ENCODE results near the gene SMAD3.

DNA sequence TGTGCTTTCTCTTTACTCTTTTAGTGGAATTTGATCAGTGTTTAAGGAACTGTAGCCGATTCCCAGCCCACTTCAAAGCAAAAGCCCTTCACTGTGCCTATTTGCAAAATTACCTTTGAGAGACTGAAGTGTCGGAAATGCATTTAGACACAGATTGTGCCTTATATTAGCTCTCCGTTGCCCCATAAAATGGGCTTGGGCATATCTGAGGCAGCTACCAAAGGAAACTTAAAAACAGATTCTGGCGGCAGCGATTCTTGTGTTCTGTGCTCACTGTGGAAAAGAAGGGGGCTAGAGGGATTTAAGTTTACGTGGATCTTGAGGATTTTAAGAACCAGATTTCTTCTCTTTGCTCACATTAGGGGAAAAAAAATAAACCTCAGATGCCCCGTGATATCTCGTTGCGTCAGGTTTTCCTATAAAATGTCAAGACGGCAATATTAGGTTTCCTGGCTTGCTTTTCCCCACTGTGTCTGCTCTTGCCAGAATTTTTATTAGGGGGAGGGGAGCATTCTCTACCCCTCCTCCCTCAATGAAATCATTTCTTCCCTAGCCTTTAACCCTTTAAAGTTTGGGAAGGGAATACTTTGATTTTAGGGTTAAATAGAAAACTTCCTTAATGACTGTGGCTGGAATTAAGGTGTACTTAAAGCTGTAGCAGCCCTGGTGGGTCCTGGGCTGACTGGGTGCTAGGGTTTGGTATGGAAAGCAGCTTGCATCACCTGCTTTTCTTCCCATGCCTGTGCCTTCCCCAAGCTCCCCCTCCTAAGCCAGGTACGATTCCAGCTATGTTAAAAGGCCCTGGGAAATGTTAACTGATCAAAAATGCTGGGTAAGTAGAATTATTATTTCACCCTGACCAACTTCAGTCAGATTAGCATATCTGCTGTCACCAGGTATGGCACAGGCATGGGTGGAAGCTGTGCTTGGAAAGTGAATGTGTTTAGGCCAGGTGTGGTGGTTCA is 73.8 kb downstream of the SMAD3 start:
- no peak for TF ChIP-seq EZH2 (IDR thresholded peaks at IDR 0.05; ENCODE audit: borderline replicate concordance, low read depth, low read length, severe bottlenecking)
- TF ChIP-seq, protein P1, sequence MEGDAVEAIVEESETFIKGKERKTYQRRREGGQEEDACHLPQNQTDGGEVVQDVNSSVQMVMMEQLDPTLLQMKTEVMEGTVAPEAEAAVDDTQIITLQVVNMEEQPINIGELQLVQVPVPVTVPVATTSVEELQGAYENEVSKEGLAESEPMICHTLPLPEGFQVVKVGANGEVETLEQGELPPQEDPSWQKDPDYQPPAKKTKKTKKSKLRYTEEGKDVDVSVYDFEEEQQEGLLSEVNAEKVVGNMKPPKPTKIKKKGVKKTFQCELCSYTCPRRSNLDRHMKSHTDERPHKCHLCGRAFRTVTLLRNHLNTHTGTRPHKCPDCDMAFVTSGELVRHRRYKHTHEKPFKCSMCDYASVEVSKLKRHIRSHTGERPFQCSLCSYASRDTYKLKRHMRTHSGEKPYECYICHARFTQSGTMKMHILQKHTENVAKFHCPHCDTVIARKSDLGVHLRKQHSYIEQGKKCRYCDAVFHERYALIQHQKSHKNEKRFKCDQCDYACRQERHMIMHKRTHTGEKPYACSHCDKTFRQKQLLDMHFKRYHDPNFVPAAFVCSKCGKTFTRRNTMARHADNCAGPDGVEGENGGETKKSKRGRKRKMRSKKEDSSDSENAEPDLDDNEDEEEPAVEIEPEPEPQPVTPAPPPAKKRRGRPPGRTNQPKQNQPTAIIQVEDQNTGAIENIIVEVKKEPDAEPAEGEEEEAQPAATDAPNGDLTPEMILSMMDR (IDR thresholded peaks at IDR 0.05; ENCODE audit: borderline replicate concordance, extremely low read depth, low read length, poor library complexity, severe bottlenecking) = no peak
